PC-3 (cell line): ENCODE data around the gene IDI2.

Source experiments
- CTCF ChIP-seq: fragments of 300-600 bp; sonication (generic); conservative IDR thresholded peaks from 2 replicates; pipeline ENCODE4 v1.5.1; 2017; ENCODE audit warnings: antibody characterized with exemption, low read depth, mild to moderate bottlenecking, low read length
- EZH2 ChIP-seq: fragments of 300-600 bp; sonication (generic); IDR thresholded peaks from one replicate; pipeline ENCODE4 v1.6.1; 2017; ENCODE audit warnings: antibody characterized with exemption, mild to moderate bottlenecking, low read length; ENCODE audit not compliant: unreplicated experiment
- EZH2phosphoT487 ChIP-seq: fragments of 300-600 bp; sonication (generic); IDR thresholded peaks from 2 replicates; pipeline ENCODE4 v1.6.1; 2018; ENCODE audit warnings: mild to moderate bottlenecking, antibody characterized with exemption, low read length, borderline replicate concordance

- no peak for TF ChIP-seq CTCF
- TF ChIP-seq EZH2phosphoT487, result no peak
- no peak for TF ChIP-seq EZH2
These were observed 18.5 kb upstream of the IDI2 start for GRCh38 chr10:1044146-1044545.
